Breast epithelium (tissue), 4 donors: ENCODE measurements around the gene ENPP6. TPM values are rescaled to one million over a fixed set of nuclear protein-coding genes. Genes with fewer than 3 reads are reported as not detected.

Source experiments
- DNase-seq, 2 donors: peaks; one replicate each; pipeline ENCODE4 v3.0.0-alpha.2; 2019; ENCODE audit warnings: low spot score in 2 of 2
- H3K27ac ChIP-seq, 2 donors: fragments of 200-600 bp; sonication (generic) in 1 of 2; one replicate each; pipeline ENCODE4 v1.5.1; 2016 to 2019; ENCODE audit warnings: mild to moderate bottlenecking in 1 of 2
- H3K27me3 ChIP-seq, 2 donors: fragments of 200-600 bp; sonication (generic) in 1 of 2; one replicate each; pipeline versions ENCODE4 v1.5.1 to v1.6.0; 2017 to 2019; ENCODE audit warnings: control low read depth in 1 of 2, mild to moderate bottlenecking in 1 of 2
- H3K36me3 ChIP-seq: fragments of 200-600 bp; one replicate; pipeline ENCODE4 v1.5.1; 2019
- H3K4me1 ChIP-seq, 2 donors: fragments of 200-600 bp; sonication (generic); one replicate each; pipeline ENCODE4 v1.5.1; 2016 to 2019; ENCODE audit warnings: control low read depth in 1 of 2
- H3K4me3 ChIP-seq, 3 donors: fragments of 200-600 bp; sonication (generic); 1 replicate in 2 of 3; 2 replicates in 1 of 3; pipeline ENCODE4 v1.5.1; 2016 to 2019; ENCODE audit warnings: mild to moderate bottlenecking in 3 of 3, moderate library complexity in 2 of 3
- H3K9me3 ChIP-seq, 2 donors: fragments of 200-600 bp; sonication (generic) in 1 of 2; one replicate each; pipeline ENCODE4 v1.5.1; 2016 to 2019; ENCODE audit warnings: control low read depth in 1 of 2
- POLR2A ChIP-seq: fragments of 450-650 bp; IDR thresholded peaks from one replicate; pipeline ENCODE4 v1.6.1; 2016; ENCODE audit warnings: antibody characterized with exemption, mild to moderate bottlenecking, moderate library complexity
- POLR2AphosphoS5 ChIP-seq, 3 donors: sonication (generic); formaldehyde crosslinking; IDR thresholded peaks; one replicate each; pipeline ENCODE4 v1.6.1; 2017; ENCODE audit warnings: antibody characterized with exemption in 3 of 3
- intact Hi-C: fragments of 100-400 bp; cut with DNase I; formaldehyde crosslinking; loops from one replicate; pipeline ENCODE4 v1.15.1; 2023; ENCODE audit warnings: low total_unique reads
- total RNA-seq, 3 donors: library from RNA; depleted of rRNA; stranded (reverse); fragments of >200 nt; gene quantifications; one replicate each; pipeline ENCODE4 v1.1.0, GENCODE V29; 2016

The ENPP6 gene
- total RNA-seq, 3 donors from 2014 or later: 0.16 to 0.59 (median 0.33) TPM

DNA sequence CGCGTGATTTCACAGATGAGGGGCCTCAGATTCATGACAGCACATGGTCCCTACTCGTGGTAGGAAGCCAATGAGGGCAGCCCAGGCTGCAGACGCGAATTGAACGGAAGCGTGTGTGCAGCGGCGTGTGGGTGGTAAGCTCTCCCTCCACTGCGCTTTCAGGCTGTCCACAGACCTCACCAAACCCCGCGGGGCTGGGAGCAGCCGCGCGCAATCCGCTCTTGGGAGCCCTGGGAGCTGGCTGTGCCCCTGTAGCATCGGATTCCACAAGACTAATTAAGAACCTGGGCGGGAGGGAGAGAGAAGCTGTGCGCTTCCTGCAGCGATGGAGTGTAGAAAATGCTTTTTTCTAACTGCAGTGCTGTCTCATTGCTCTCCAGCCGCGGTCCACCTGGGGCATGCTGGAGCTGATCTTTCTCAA is 177.7 kb downstream of the ENPP6 start:
- H3K36me3 ChIP-seq: no peaks in the 10 kb centered on the region
- DNase-seq: no peak
- TF ChIP-seq POLR2A (no peak), POLR2AphosphoS5 (IDR thresholded peaks at IDR 0.05) (no peak)
- peaks cover 0 to 9% of the 10 kb centered on the region in 2 donors for H3K9me3 ChIP-seq
- no peaks in the 10 kb centered on the region for H3K4me1 ChIP-seq
- no peak overlapping the region for H3K27ac ChIP-seq
- H3K4me3 ChIP-seq: peak overlapping the region in 2 of 3 donors; percentile 25 to 53
- no peaks in the 10 kb centered on the region for H3K27me3 ChIP-seq
- intact Hi-C loops: no loop called here
